ENCODE data around the gene RBM45. TPM values are rescaled to one million over a fixed set of nuclear protein-coding genes. Genes with fewer than 3 reads are reported as not detected.

The RBM45 gene
- total and polyA plus RNA-seq, 12 donors, result 5.2 to 27.8 (median 12.3) TPM

- DNase-seq, result no peak
- no peaks in the 10 kb centered on the region for H3K4me1 ChIP-seq (replicated peaks in 1 of 2)
- no peaks in the 10 kb centered on the region for H3K9me3 ChIP-seq (replicated peaks in 1 of 3)
- H3K27me3 ChIP-seq, result no peaks in the 10 kb centered on the region
- H3K27ac ChIP-seq, result no peak overlapping the region
- intact Hi-C loops (cut with DNase I), result no loop called here
- no peaks in the 10 kb centered on the region for H3K36me3 ChIP-seq (replicated peaks in 1 of 2)
- TF ChIP-seq POLR2A (IDR thresholded peaks at IDR 0.05), result no peak
- TF ChIP-seq CTCF (IDR thresholded peaks at IDR 0.05), result no peak
- 66 to 79% (median 73%) methylated on average over 3 of the region's 3 CpGs for WGBS, 4 donors
- no peak overlapping the region for H3K4me3 ChIP-seq
These were observed 29.7 kb upstream of the RBM45 start for GRCh38 chr2:178082408-178083045.

GRCh38 chr2:178084273-178084672 lies 28.0 kb upstream of the RBM45 start:
- Histone ChIP-seq H3K36me3 (replicated peaks in 1 of 2) (no peaks in the 10 kb centered on the region), H3K27ac (no peak overlapping the region), H3K4me1 (replicated peaks in 1 of 2) (no peaks in the 10 kb centered on the region), H3K4me3 (no peak overlapping the region), H3K9me3 (replicated peaks in 1 of 3) (no peaks in the 10 kb centered on the region), H3K27me3 (no peaks in the 10 kb centered on the region)
- intact Hi-C loops (cut with DNase I), result no loop called here
- no peak for TF ChIP-seq CTCF (IDR thresholded peaks at IDR 0.05)
- no peak for TF ChIP-seq POLR2A (IDR thresholded peaks at IDR 0.05)
- no peak for DNase-seq
- WGBS, 4 donors, result 76 to 83% (median 77%) methylated on average over 3 of the region's 3 CpGs

- no peaks in the 10 kb centered on the region for H3K27me3 ChIP-seq
- 64 to 80% (median 73%) methylated on average over 6 of the region's 6 CpGs for WGBS, 4 donors
- TF ChIP-seq CTCF (IDR thresholded peaks at IDR 0.05) (no peak), POLR2A (IDR thresholded peaks at IDR 0.05) (no peak)
- DNase-seq, result no peak
- H3K9me3 ChIP-seq (replicated peaks in 1 of 3), result no peaks in the 10 kb centered on the region
- no peak overlapping the region for H3K4me3 ChIP-seq
- H3K4me1 ChIP-seq (replicated peaks in 1 of 2), result no peaks in the 10 kb centered on the region
- H3K36me3 ChIP-seq (replicated peaks in 1 of 2), result no peaks in the 10 kb centered on the region
- no peak overlapping the region for H3K27ac ChIP-seq
- intact Hi-C loops (cut with DNase I), result no loop called here
These were observed 23.4 kb upstream of the RBM45 start for GRCh38 chr2:178088774-178089270.

DNA sequence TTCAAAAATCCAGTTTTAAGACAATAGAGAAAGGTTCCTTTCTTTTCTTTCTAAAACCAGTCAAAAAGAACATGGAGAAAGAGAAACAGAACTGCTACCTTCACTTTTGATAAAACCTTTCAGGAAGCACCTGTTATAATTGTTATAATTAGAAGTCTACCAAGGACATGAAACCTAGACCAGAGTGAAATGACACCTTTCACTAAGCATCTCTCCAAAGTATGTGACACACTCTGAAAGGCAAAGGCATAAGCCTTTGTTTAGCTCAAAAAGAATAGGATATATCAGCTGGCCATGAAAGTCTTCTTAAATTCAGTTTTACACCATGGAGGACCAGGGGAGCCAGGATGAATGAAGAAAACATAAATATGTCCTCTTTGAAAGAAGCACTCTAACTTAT lies 18.8 kb upstream of the RBM45 start:
- TF ChIP-seq CTCF (IDR thresholded peaks at IDR 0.05), result no peak
- no peak for TF ChIP-seq POLR2A (IDR thresholded peaks at IDR 0.05)
- Histone ChIP-seq H3K9me3 (replicated peaks in 1 of 3) (no peaks in the 10 kb centered on the region), H3K27ac (no peak overlapping the region), H3K4me3 (no peak overlapping the region), H3K27me3 (no peaks in the 10 kb centered on the region), H3K4me1 (replicated peaks in 1 of 2) (no peaks in the 10 kb centered on the region), H3K36me3 (replicated peaks in 1 of 2) (no peaks in the 10 kb centered on the region)
- DNase-seq, result no peak
- intact Hi-C loops (cut with DNase I), result no loop called here

Data from adrenal gland (tissue), 12 donors.